GM21381 (cell line): ENCODE results near the gene MEMO1.
"Not testable (repeated sequence)": the region's sequence is repeated elsewhere in the genome, so short reads cannot be mapped to it uniquely, and the experiment has no call there.

ENCODE experiments used
- ATAC-seq: cut with Tn5 transposase; IDR thresholded peaks from one replicate; pipeline ENCODE4 v1.9.1; 2021; ENCODE audit warnings: mild to moderate bottlenecking, moderate library complexity; ENCODE audit not compliant: unreplicated experiment

Gene MEMO1

DNA sequence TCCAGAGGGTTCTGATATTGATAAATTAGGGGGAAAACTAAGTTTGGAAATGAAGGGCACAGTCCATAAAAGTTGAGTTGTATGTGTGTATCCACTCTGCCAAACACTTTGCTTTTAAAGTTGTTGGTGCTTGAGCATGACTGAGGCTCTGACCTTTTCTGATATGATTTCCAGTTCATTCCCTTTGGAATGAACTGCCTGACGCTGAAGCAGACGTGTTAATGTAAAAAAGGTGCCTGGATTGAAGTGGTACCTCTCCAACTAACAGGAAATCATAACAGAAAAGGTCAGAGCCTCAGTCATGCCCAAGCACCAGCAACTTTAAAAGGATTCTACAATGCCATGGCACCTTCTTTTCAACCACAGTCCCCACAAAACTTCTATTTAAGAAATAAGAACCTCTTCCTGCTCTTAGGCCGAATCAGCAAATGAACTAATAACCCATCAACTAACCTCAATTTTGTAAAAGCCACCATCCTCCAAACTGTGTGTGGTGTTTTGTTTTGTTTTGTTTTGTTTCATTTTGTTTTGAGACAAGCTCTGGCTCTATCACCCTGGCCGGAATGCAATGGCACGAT is 52.6 kb downstream of the MEMO1 start:
- ATAC-seq, result no peak

DNA sequence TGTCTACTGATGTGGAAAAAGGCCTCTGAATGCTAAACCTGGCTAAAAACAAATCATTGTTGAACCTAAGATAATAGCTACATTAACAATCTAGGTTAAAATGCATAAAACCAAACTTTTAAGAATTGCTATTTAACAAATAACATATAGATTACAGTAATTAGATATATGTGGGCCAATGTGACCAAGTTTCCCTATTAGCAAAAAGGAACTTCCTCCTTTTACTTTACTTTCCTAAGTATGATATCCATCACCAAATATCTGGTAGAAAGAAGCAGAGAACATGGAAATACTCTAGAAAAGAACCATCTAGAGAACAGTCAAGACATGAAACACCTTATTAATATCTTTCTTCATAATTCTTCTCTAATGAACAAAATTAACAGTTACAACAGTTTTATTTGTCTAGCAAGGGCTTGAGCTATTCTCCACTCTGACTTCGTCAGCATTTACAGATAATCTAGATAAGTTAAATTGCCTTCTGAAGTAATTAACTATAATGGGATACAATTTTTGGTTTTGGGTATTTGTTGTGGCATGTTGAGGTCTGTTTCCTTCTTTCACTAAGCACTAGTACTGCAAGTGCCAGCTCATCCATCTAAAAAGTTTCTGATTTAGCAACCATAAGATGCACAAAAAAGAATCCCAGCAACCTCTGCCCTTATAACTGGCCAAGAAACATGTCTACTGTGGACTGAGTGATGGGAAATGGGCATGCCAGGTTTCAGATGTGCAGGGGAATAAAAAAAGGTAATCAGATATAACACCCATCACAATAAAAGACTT is 53.3 kb downstream of the MEMO1 start:
- ATAC-seq, result no peak

DNA sequence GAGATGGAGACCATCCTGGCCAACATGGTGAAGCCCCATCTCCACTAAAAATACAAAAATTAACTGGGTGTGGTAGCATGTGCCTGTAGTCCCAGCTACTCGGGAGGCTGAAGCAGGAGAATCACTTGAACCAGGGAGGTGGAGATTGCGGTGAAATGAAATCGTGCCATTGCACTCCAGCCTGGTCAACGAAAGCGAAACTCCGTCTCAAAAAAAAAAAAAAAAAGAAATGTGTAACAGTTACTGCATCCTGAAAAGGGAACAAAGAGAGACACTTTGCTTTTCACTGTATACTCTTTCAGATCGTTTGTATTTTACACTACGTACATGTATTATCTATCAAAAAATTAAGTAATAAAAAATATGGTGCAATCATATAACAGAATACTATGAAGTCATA is 53.9 kb downstream of the MEMO1 start:
- ATAC-seq, result peak; percentile 55

DNA sequence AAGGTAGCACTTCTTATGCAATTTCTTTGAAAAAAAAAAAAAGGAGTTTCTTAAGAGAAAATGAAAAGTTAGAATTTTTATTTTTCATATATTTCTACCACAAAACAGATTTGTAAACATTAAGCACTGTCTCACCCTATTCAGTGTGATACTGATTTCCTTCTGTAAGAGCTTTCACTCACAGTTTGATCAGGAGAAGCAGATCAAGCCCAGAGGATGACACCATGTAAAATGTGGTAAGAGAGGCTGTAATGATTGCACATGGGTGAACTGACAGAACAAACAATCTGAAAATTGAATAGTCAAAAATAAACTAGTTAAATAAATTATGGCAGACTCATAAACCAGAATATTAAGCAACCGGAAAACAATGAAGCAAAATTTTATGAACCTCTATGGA is 54.5 kb downstream of the MEMO1 start:
- ATAC-seq, result no peak

GRCh38 chr2:31953095-31953494 is 57.7 kb downstream of the MEMO1 start:
- not testable (repeated sequence) for ATAC-seq

DNA sequence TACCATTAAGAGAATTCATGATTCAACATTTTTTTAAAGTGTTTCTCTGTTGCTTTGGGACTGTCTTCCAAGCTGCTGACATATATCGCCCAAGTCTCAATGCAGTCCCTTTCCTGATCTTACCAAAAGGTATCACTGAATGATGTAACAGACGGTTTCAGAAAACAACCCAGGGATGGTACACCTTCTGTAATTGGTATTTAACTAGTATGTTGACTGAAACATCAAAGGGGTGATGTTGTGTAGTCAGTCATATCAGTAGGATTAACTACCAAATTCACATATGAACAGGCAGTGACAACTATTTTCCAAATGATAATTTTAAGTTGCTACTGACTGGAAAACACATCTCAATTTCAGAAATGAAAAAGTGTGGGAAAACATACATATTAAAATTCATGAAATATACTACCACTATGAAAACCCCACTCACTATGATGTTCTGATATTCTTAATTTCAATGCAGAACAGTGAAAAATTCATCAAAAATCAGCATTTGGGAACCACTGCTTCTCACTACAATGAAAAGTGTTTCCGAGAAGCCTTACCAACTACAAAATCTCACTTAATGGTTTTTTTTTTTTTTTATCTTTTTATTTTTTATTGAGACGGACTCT is 59.8 kb downstream of the MEMO1 start:
- no peak for ATAC-seq

DNA sequence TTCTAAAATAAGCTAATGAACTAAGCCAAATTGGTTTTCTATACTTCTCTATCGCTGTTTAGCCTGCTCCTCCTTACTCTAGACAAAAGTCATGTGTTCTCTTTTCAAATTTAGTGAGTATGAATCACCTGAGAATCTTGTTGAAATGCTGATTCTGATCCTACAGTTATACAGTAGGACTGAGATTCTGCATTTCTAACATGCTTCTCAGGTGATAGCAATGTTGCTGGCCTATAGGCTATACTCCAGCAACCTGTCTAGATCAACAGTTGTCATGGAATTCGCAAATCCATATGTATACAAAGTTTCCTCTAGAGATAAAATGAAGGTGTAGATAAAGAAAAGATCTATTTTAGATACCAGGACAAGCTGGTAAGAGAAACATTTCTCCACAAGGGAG is 62.9 kb downstream of the MEMO1 start:
- no peak for ATAC-seq

DNA sequence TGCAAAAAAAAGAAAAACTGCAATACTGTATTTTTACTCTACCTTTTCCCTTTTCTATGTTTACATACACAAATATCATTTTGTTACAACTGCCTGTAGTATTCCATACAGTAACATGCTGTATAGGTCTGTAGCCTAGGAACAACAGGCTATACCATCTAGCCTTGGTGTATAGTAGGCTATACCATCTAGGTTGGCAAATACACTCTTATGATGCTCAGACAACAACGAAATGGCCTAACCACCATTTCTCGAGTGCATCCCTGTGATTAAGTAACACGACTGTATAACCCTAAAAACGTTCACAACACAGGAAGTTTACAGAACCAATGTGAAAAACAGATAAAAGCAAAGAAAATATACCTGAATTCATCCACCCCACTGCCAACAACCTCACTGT is 64.0 kb downstream of the MEMO1 start:
- no peak for ATAC-seq

DNA sequence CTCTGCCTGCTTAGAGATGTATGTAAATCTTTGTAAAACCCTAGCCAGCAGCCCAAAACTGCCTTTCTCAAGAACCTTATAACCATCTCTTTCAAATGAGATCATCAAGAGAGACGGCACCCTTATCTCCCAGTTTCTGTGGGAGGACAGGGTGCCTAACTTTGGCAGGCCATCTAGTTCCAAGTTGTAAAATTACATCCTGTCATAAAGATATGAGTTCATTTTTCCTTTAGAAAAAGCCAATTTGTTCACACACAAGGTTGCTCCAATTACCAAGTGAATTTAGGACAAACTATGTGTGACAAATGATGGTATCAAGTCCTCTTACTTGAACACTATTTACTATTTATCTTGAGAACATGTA is 65.3 kb downstream of the MEMO1 start:
- no peak for ATAC-seq

GRCh38 chr2:31944828-31945571 is 65.8 kb downstream of the MEMO1 start:
- no peak for ATAC-seq

DNA sequence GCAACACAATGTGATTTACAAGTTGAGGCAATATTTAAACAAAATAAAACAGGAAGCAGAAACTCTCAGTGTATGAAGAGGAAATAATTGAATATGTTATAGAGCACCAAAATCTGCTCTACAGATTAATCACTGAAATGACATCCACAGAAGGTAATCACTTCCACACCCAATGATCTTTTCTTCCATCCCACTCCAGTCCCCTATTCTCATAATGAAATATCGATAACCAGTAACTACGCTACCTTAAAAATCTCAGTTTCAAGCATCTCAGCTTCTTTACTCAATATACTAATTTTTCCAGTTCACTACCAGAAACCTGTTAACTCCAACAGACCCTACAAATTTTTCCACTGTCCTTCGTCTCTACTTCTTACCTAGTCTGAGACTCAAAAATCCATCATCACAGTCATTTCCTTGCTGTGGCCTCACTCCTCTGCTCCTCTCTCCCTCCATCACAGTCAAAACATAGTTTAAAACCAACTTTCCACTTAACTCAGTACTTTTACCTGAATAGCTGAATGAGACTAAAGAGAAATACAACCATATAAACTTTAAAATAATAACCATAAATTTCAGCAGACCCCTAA is 67.1 kb downstream of the MEMO1 start:
- ATAC-seq, result no peak

GRCh38 chr2:31940920-31941319 is 69.9 kb downstream of the MEMO1 start:
- ATAC-seq, result no peak

GRCh38 chr2:31937741-31938140 is 73.1 kb downstream of the MEMO1 start:
- ATAC-seq, result no peak

DNA sequence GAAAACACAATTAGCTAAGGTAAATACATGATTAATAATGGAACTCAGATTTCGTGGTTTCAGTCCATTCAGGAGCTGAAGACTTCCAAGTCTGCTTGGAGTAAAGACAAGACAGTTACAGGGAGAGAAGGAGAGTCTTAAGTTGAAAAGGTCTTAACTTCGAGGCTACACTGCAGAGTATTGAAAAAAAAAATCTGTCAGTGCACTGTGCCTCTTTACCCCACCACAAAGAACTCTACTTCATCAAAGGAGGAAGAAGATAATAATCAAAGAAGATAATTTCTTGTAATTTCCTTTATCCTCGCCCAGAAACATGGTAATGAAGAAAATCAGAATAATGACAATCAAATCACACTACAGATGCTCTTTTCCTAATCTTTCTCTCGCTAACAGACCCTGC is 75.4 kb downstream of the MEMO1 start:
- no peak for ATAC-seq

DNA sequence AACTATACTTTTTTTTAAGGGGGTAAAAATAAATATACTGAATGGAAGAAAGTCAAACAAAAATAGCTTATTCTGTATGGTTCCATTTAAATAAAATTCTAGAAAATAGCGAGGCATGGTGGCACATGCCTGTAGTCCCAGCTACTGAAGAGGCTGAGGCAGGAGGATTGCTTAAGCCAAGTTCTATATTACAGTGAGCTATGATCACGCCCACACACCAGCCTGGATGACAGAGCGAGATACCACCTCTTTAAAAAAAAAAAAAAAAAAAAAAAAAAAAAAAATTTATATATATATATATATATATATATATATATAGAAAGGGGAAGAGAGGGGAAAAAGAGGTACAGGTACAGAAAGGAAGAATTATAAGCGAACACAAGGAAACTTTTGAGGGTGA is 77.7 kb downstream of the MEMO1 start:
- ATAC-seq, result no peak

DNA sequence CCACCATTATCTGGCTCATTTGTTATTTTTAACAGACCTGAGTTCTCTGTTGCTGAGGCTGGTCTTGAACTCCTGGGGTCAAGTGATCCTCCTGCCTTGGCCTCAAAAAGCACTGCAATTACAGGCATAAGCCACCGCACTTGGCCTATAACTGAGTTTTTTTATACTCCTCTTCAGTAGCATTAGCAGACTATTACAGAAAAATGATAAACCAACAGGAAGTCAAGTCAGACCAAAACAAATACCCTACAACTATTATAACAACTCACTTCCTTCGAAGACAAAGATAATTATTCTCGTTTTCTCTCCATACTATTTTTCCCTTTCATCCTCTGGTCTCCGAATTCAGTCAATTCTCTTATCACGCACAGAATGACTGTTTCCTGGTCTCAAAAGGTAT is 78.2 kb downstream of the MEMO1 start:
- no peak for ATAC-seq

- no peak for ATAC-seq
Measured at GRCh38 chr2:31931916-31932315, 78.9 kb downstream of the MEMO1 start.

DNA sequence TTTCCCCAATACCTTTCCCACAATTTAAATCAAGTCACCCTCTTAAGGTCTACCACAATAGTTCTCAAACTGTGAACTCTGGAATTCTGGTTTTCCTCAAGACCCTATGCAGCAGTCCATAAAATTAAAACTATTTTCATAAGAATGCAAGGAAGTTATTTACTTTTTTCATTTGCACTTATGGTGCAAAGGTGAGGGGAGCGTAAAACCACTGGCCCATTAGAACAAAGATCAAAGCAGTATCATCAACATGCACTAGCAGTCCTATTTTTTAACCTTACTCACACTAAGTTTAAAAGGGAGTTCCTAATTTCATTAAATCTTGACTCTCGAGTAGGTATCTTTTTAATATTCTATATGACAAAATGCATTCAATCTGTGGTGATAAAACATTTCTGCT is 85.3 kb downstream of the MEMO1 start:
- ATAC-seq, result no peak

GRCh38 chr2:31923662-31924061 is 87.1 kb downstream of the MEMO1 start:
- ATAC-seq, result no peak

- ATAC-seq, result no peak
Measured at GRCh38 chr2:31922542-31923408, 88.0 kb downstream of the MEMO1 start.
